Fibroblast of villous mesenchyme (primary cell): ENCODE measurements around the gene NAPB. TPM values are rescaled to one million over a fixed set of nuclear protein-coding genes. Genes with fewer than 3 reads are reported as not detected.
A peak's percentile ranks its signal among the peaks of the same experiment; 100 is the strongest.

Source experiments
- DNase-seq: peaks from one replicate; pipeline ENCODE4 v3.0.0-alpha.2; 2010; ENCODE audit warnings: low read depth
- H3K4me3 ChIP-seq: 2 replicates; pipeline ENCODE4 v1.5.1; 2011; ENCODE audit warnings: low read depth, mild to moderate bottlenecking, low read length
- CTCF ChIP-seq: IDR thresholded peaks from 2 replicates; pipeline ENCODE4 v1.5.1; 2012; ENCODE audit warnings: low read depth, mild to moderate bottlenecking, low read length; ENCODE audit not compliant: insufficient read depth
- total RNA-seq: library from RNA; depleted of rRNA; stranded (reverse); fragments of >200 nt; gene quantifications from 2 replicates; pipeline ENCODE4 v1.2.3, GENCODE V29; 2012

NAPB gene
- total RNA-seq, 1 donor: 9.5 TPM

- no peak for DNase-seq
- H3K4me3 ChIP-seq: no peak overlapping the region
- TF ChIP-seq CTCF: no peak
These were observed 51.0 kb downstream of the NAPB start for GRCh38 chr20:23370274-23370673.

- no peak for TF ChIP-seq CTCF
- DNase-seq: no peak
- H3K4me3 ChIP-seq: no peak overlapping the region
These were observed 52.0 kb downstream of the NAPB start for GRCh38 chr20:23369072-23369823.

GRCh38 chr20:23368316-23369071 lies 52.8 kb downstream of the NAPB start:
- H3K4me3 ChIP-seq: no peak overlapping the region
- TF ChIP-seq CTCF: no peak
- DNase-seq: no peak

- no peak for DNase-seq
- TF ChIP-seq CTCF: no peak
- no peak overlapping the region for H3K4me3 ChIP-seq
These were observed 53.5 kb downstream of the NAPB start for GRCh38 chr20:23367770-23368169.

GRCh38 chr20:23366384-23366783 lies 54.9 kb downstream of the NAPB start:
- no peak for DNase-seq
- TF ChIP-seq CTCF: no peak
- no peak overlapping the region for H3K4me3 ChIP-seq

- DNase-seq: no peak
- peak; percentile 3 for TF ChIP-seq CTCF
- no peak overlapping the region for H3K4me3 ChIP-seq
These were observed 55.7 kb downstream of the NAPB start for GRCh38 chr20:23365390-23366165.
